Vagina (tissue), 2 donors: ENCODE measurements around the gene ZDHHC18.

Experiments
- CTCF ChIP-seq, 3 experiments: fragments of 450-650 bp in 2 of 3; fragments of 200-600 bp in 1 of 3; sonication (generic) in 1 of 3; IDR thresholded peaks; one replicate each; pipeline ENCODE4 v1.5.1; 2017 to 2019; ENCODE audit warnings: antibody characterized with exemption in 3 of 3, mild to moderate bottlenecking in 2 of 3, moderate library complexity in 2 of 3
- POLR2A ChIP-seq, 2 donors: fragments of 450-650 bp; IDR thresholded peaks; one replicate each; pipeline ENCODE4 v1.6.1; 2017; ENCODE audit warnings: antibody characterized with exemption in 2 of 2, mild to moderate bottlenecking in 2 of 2, moderate library complexity in 2 of 2
- POLR2AphosphoS5 ChIP-seq, 2 donors: sonication (generic); formaldehyde crosslinking; IDR thresholded peaks; one replicate each; pipeline ENCODE4 v1.9.0; 2017; ENCODE audit warnings: antibody characterized with exemption in 2 of 2, mild to moderate bottlenecking in 2 of 2, low read depth in 1 of 2; ENCODE audit not compliant: insufficient read depth in 1 of 2

- no peak for TF ChIP-seq CTCF (IDR thresholded peaks at IDR 0.05)
- TF ChIP-seq POLR2A (IDR thresholded peaks at IDR 0.05) = no peak
- TF ChIP-seq POLR2AphosphoS5 (IDR thresholded peaks at IDR 0.05; ENCODE audit: insufficient read depth in 1 of 2, low read depth in 1 of 2) = no peak
Measured at GRCh38 chr1:26784023-26784871, 42.2 kb upstream of the ZDHHC18 start.
